ENCODE results near the gene CCND3. TPM values are rescaled to one million over a fixed set of nuclear protein-coding genes. Genes with fewer than 3 reads are reported as not detected.
A peak's percentile ranks its signal among the peaks of the same experiment; 100 is the strongest.
"Not testable (repeated sequence)": the region's sequence is repeated elsewhere in the genome, so short reads cannot be mapped to it uniquely, and the experiment has no call there.

Gene CCND3
- total RNA-seq, 2 donors from 2014 or later, result 64.0 to 68.4 TPM

DNA sequence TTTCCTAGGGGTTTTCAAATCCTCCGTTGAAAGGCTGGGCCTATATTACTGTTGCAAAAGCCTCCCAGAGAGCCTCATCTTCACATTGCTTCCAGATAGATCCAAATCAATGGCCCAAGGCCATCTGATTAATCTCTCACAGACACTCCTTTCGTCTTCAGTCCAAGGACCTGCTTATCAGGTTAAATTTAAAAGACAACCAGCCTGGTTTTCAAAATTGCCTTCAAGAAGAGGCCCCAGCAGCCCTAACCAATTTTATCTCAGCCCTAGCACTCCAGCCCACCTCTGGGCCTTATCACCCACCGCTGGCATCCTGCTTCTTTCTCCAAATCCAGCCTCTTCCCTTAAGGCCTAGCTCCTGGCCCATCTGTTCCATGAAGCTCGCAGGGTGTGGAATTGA lies 15.5 kb upstream of the CCND3 start:
- intact Hi-C loops (cut with DNase I, micrococcal nuclease), result no loop called here
- DNase-seq (no peak), ATAC-seq (no peak)

DNA sequence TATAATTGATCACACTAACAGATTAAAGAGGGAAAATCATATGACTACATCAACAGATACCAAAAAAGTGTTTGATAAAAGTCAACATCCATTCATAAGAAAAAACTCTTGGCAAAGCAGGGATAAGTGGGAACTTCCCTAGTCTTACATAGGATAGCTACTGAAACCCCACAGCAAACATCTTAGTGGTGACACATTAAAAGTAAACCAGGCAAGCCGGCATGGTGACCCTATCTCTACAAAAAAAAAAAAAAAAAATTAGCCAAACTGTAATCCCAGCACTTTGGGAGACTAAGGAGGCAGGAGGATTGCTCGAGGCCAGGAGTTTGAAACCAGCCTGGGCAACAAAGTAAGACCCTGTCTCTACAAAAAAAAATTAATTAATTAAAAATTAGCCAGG lies 13.8 kb upstream of the CCND3 start:
- DNase-seq, result no peak
- ATAC-seq, result no peak
- intact Hi-C loops (cut with DNase I, micrococcal nuclease), result no loop called here

DNA sequence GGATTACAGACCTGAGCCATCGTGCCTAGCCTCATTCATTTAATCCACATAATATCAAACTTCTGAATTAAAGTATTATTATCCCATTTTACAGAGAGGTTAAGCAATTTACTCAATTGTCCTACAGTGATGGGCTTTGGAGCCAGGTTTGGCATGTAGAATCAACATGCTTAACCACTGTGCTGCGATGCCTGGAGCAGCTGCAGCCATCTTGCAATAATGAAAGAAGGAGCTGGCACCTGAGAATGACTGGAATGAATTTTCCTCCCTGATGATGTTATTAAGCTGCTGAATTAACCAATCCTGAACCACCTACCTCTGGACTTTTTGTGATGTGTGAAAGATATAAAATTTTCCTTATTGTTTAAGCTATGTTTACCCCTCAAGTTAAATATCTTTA lies 13.1 kb upstream of the CCND3 start:
- intact Hi-C loops (cut with DNase I, micrococcal nuclease), result no loop called here
- ATAC-seq, result no peak
- no peak for DNase-seq

DNA sequence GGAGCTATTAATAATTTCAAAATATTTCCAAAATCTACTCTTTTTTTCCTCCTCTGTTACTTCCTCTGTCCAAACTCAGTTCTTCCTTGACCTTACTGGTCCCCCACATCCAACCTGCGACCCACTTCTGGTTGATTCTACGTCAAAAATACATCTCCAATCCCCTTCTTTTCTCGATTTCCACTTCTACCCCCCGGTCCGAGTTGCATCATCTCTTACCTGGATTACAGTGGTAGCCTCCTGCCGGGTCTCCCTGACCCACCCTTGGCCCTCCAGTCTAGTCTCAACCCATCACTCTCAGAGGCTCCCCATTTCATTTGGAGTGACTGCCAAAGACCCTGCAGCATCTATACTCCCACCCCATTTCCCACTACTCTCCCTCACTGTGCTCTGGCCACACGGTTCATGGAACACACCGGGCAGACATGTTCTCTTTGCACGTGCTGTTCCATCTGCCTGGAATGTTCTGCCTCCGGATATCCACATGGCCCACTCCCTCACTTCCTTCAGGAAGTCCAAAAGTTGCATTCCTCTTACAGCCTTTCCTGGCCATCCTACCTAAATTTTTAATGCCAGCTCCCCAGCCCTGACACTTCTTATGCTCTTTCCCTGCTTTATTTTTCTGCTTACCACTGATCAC lies 6.1 kb upstream of the CCND3 start:
- intact Hi-C loops (cut with DNase I, micrococcal nuclease), result no loop called here
- DNase-seq (no peak), ATAC-seq (no peak)

DNA sequence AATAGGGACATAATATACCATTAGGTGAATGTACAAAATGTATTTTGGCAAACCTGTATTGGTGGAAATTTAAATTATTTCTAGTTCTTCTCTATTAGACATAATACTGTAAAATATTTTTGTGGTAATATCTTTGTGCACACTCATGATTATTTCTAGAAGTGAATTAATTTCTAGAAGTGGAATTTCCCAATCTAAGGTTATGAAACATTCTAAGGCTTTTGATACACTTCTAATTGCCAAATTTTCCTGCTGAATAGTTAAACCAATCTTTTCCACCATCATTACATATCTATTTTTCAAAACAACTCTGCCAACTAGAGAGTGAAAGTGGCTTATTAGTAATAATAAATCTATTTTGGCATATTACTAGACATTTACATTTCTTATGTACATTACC lies 1.8 kb upstream of the CCND3 start:
- intact Hi-C loops (cut with DNase I, micrococcal nuclease), result no loop called here
- no peak for ATAC-seq

DNA sequence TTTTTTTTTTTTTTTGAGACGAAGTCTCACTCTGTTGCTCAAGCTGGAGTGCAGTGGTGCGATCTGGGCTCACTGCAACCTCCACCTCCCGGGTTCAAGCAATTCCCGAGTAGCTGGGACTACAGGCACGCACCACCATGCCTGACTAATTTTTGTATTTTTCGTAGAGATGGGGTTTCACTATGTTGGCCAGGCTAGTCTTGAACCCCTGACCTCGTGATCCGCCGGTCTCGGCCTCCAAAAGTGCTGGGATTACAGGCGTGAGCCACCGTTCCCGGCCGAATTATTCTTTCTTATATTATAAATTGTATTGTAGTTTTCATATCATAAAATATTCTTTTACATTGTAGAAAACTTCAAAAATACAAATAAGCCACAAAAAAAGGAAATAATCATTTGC lies 1.3 kb upstream of the CCND3 start:
- intact Hi-C loops (cut with DNase I, micrococcal nuclease); DNase-seq; ATAC-seq: not testable (repeated sequence)

More for the DNA sequence above, 1.8 kb upstream of the CCND3 start:
- no peak for DNase-seq

DNA sequence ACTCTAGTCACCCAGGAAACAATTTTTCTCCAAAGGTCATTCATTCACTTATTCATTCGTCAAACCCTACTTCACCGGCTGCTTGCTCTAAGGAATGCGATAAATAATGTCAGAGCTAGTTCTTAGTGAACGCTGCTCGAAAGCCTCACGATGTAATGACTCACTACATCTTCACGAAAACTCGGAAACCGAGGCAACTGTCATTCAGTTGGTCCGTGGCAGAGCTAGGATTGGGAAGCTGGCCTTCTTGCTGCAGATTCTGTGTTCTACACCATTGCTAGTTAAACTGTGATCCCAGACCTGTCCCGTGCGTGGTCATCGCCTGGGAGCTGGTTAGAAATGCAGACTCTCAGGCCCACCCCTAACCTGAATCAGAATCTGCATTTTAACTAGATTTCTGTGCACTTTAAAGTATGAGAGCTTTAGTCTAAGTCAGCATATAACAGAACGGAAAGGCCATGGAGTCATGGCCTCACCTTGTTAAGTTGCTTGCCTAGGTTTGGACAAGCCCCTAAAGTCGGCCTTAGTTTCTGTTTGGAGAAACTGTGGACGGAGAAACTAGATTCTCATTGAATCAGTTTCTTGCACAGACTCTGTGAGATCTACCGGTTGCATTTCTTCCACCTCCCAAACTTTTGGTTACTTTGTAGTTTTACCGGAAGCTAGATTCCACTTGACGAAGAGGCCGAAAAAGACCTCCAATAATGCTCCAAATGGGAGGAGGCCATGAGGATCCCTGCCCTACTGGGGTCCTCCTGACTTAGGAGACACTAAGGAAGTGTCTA lies 651 bp upstream of the CCND3 start:
- ATAC-seq (no peak), DNase-seq (no peak)
- intact Hi-C loops (cut with DNase I, micrococcal nuclease), result no loop called here

DNA sequence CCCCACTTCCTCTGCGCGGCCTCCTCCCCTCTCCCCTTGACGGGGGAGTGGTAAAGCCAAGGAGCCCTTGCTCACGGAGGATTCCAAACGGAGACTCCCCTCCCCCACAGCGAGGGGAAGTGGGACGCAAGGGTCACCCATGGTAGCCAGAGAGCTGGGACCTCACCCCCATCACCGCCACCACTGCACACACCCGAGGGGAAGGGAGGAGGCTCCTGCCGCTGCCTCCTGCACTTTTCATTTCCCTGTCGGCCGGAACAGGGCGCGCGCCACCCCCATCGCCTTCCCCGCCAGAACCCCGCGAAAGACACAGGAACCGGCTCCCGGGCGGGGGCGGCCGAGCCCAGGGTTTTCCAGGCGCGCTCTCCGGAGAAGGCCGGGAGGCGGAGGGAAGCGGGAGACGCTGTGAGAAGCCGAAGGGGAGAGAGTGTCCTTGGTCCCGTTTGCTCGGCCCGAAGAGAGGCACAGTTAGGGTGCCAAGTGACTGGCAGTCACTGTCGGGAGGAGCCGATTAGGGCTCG lies 789 bp downstream of the CCND3 start:
- DNase-seq, result peak; percentile 48 to 64
- ATAC-seq, result peak; percentile 43
- intact Hi-C loops (cut with DNase I, micrococcal nuclease), result no loop called here

DNA sequence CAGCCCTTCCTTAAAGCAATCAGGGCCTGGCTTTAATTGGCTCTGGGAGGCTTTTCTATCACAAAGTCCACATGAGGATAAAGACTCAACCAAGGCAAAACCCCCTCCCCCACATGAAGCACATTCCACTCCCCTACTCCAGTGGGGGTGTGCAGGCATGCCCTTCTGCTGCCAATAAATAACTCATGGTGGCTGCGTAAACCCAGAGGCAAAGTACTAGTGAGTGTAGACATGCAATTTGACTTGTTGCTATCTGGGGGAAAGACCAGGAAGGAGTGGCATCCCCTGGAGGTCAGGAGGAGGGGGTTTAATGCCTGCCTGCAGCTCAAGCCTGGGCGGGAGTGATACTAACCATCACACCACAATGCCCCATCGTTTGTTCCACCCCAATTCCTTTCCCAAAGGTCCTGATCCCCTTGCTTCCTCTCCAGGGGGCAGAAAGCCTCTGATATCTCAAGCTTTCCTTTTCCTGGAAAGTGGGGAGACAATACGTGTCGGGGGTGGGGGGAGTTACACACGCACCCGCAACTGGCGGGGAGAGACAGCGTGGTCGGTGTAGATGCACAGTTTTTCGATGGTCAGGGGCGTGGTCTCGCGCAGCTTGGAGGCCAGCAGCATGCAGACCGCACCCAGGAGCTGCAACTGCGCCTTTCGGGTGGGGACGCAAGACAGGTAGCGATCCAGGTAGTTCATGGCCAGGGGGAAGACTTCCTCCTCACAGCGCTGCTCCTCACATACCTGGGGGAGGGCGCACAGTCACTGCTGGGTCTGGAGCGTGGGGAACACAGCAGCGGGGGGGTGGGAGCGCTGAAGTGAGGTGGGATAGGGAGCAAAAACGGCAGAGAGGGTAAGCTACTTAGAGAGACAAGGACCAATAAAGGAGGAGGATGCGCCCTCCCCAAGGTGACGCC lies 1.5 kb downstream of the CCND3 start:
- intact Hi-C loops (cut with DNase I, micrococcal nuclease), result loop anchor here (5.0 to 10.0 kb wide), 2 partner anchors 102 to 105 kb away; no protein-coding TSS in a partner anchor
- ATAC-seq (peak; percentile 67), DNase-seq (peak; percentile 81 to 83)

DNA sequence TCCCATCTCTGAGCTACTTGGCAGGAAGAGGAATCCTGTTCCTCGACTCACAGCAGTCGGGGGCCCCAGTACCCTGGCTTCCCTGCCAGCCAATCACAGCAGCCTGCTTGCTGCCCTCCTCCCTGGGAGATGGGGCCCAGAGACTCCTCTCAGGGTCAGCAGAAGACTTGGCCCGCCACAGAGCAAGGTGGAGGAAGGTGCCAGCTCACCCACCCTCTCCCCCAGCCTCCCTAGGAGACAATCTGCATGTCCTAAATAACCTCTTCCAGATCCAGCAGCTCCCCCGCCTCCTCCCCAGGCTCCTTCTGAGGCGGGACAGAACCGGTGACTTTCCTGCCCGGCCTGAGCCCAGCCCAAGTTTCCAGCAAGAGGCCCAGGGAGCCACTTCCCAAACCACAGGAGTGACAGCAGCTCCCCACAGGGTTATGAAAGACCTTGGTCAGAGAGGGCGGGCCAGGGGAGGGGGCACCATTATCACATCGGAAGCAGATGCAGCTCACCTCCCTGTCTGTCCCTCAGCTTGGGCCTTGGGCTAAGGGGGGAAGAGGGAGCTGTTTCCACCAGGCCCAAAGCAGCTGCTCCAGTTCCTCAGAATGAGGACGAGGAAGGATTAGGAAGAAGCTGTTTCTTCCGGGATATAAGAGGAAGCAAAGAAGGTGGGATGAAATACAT lies 2.3 kb downstream of the CCND3 start:
- DNase-seq, result peak; percentile 38 to 53
- intact Hi-C loops (cut with DNase I, micrococcal nuclease), result loop anchor here (5.0 to 10.0 kb wide), 2 partner anchors 103 to 105 kb away; no protein-coding TSS in a partner anchor

DNA sequence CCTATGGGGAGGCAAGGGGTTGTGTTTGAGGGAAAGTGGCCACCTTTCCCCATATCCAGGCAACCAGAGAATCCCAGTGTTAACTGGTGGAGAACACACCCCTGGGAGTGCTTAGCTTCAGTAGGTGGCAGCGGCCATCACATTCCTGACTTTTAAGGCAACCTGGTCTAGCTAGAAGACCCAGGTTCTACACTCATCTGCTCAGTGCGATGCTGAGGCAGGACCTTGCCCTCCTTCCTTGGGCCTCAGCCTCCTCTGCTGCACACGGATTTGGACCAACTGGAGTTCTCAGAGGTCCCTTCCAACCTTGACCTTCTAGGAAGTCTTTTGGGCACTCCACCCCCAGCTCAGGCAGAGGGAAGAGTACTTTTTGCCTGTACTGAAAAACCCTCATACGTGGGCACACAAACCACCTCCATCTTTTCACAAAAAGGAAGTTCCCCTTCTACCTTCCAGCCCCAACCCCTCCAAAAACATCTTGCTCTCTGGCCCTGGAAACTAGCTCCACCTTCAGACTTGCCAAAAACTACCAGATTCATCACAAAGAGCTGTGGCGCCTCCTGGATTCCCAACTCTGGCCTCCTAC lies 2.9 kb downstream of the CCND3 start:
- no peak for ATAC-seq
- intact Hi-C loops (cut with DNase I, micrococcal nuclease), result loop anchor here (5.0 to 10.0 kb wide), 2 partner anchors 104 to 106 kb away; no protein-coding TSS in a partner anchor
- no peak for DNase-seq

More for the DNA sequence above, 2.3 kb downstream of the CCND3 start:
- ATAC-seq, result no peak

DNA sequence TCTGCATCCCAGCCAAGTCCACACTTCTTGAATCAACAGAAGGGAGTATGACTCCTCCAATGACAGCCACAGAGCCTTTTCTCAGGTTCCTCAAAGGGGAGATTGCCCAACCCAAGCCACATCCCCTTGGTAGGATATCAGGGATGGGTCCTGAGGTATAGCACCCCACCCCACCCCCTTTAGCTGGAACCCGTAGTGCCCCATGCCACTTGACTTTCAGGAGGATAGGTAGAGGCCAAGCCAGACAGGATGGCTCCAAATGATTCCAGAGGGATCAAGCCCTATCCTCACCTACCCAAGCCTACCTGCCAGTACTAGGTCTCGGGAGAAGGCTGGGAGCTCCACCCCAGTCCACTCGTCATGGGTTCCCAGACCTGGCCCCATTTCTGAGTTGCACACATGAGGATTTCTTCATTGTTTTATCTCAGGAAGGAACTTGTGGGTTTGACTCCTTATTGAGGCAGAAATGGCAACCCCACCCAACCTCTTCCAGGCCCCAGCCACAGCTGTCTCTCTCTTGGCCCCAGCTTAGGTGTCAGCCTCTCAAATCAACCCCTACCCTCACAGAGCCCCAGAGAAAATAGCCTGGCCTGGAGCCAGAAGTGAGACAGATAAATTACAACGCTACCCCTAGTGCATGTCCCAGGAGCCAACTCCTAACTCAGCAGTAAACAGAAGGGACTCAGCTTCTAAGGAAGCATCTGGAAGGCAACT lies 3.6 kb downstream of the CCND3 start:
- intact Hi-C loops (cut with DNase I, micrococcal nuclease), result loop anchor here (5.0 to 10.0 kb wide), 2 partner anchors 104 to 107 kb away; no protein-coding TSS in a partner anchor
- ATAC-seq, result no peak

DNA sequence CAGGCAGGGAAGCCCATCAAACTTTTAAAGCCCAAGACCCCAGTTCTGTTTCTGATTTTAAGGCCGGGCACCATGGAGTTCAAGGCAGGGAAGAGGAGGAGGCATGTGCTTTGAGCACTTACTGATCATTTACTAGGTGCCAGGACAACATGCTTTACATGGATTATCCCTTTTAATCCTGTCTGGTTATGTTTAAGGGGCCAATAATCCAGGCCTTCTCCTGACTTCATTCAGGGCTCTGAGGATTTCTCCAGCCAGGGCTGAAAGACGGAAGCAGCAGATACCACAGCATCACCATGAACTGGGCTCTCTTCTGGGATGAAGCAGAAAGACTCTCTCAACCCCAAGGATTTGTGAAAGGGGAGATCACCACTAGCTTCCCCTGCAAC lies 4.1 kb downstream of the CCND3 start:
- ATAC-seq, result no peak
- intact Hi-C loops (cut with DNase I, micrococcal nuclease), result loop anchor here (5.0 to 10.0 kb wide), 2 partner anchors 105 to 107 kb away; no protein-coding TSS in a partner anchor
- DNase-seq, result no peak

More for the DNA sequence above, 3.6 kb downstream of the CCND3 start:
- DNase-seq, result no peak

DNA sequence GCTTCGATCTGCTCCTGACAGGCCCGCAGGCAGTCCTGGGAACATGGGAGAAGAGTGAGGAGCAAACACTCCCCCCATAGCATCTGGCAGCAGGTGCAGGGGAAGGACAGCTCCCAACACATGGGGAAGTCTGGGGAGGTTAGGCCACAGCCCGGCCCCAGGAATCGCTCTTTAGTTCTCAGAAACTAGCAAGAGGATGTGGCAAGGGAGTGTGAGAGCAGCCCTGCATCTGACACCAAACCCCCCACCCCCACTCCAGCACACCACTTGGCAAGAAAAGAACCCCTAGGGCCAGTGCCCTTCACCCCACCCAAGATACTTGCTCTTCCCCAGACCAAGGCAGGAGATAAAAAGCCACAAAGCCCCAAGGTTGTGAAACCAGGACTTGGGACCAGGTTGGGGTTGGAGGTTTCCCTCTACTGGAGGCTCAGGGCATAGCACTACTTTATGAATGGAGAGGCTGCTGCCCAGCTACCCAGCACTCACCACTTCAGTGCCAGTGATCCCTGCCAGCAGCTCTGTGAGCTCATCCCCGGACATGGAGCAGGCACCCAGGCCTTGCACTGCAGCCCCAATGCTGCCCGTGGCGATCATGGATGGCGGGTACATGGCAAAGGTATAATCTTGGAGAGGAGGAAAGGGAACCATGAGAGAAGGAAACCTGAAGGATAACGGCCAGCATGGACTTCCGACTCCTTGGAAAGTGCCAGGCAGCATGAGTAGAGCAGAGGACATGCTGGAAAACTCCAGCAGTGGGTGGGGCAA lies 5.4 kb downstream of the CCND3 start:
- intact Hi-C loops (cut with DNase I, micrococcal nuclease), result loop anchor here (5.0 to 10.0 kb wide), 2 partner anchors 106 to 109 kb away; no protein-coding TSS in a partner anchor
- ATAC-seq, result peak; percentile 52
- DNase-seq, result peak; percentile 56 to 68

DNA sequence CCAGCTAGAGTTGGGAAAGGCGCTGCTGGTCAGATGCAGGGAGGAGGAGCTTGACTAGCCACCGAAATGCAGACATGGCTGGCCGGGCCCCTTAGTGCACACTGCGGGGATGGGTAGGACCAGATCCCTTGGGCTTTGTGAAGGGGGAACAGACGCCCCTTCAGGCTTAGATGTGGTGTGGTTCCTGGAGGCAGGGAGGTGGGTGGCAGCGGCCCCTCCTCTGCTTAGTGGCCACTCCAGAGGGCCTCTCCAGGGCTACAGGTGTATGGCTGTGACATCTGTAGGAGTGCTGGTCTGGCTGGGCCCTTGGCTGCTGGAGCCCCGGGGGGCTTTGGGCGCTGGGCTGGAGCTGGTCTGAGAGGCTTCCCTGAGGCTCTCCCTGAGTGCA lies 5.9 kb downstream of the CCND3 start:
- intact Hi-C loops (cut with DNase I, micrococcal nuclease), result loop anchor here (5.0 to 10.0 kb wide), 2 partner anchors 107 to 109 kb away; no protein-coding TSS in a partner anchor
- ATAC-seq (no peak), DNase-seq (no peak)

DNA sequence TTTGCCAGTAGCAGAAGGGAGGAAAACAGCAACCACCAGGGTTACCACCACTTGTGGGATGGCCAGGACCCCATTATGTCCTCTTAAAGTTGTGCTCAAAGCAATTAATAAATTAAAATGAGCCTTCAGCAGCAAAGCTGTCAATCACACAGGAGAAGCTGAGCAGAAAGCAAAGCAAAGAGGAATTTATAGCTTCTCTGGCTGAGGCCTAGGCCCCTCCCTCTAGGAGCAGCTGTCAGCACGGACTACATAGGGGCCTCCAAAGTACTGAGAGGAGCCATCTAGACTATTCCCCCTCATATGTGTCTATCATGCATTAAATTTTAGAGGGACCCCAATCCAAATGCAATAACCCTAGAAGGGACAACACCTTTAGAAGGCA lies 6.4 kb downstream of the CCND3 start:
- no peak for DNase-seq
- intact Hi-C loops (cut with DNase I, micrococcal nuclease), result loop anchor here (5.0 to 10.0 kb wide), 2 partner anchors 107 to 110 kb away; no protein-coding TSS in a partner anchor
- ATAC-seq, result no peak
